CD14-positive monocyte (primary cell): Measurements from ENCODE around the gene RBL1. TPM values are rescaled to one million over a fixed set of nuclear protein-coding genes. Genes with fewer than 3 reads are reported as not detected.

Experiments used
- DNase-seq, 3 donors: peaks; one replicate each; pipeline ENCODE4 v3.0.0-alpha.2; 2011 to 2022
- H2AFZ ChIP-seq: 2 replicates; pipeline ENCODE4 v1.6.0; 2012; ENCODE audit warnings: mild to moderate bottlenecking, low read depth, low read length, inconsistent platforms; ENCODE audit not compliant: insufficient read depth, poor library complexity, severe bottlenecking
- H3K27ac ChIP-seq, 2 donors: 1 replicate in 1 of 2; 2 replicates in 1 of 2; pipeline ENCODE4 v1.5.1; 2012 to 2013; ENCODE audit warnings: low read length in 2 of 2, control low read depth in 1 of 2, inconsistent platforms in 1 of 2, low read depth in 1 of 2, mild to moderate bottlenecking in 1 of 2
- H3K27me3 ChIP-seq, 2 donors: one replicate each; pipeline versions ENCODE4 v1.6.0 to v1.6.1; 2011 to 2013; ENCODE audit warnings: low read length in 2 of 2; ENCODE audit not compliant: control insufficient read depth in 2 of 2, insufficient read depth in 2 of 2
- H3K36me3 ChIP-seq, 2 donors: replicated peaks in 1 of 2; 1 replicate in 1 of 2; 2 replicates in 1 of 2; pipeline versions ENCODE4 v1.5.1 to v1.6.1; 2012 to 2013; ENCODE audit warnings: low read length in 2 of 2, control low read depth in 1 of 2, inconsistent platforms in 1 of 2, mild to moderate bottlenecking in 1 of 2; ENCODE audit not compliant: insufficient read depth in 2 of 2, control insufficient read depth in 1 of 2
- H3K4me1 ChIP-seq, 2 donors: 1 replicate in 1 of 2; 2 replicates in 1 of 2; pipeline versions ENCODE4 v1.5.1 to v1.6.1; 2012 to 2013; ENCODE audit warnings: low read length in 2 of 2, control low read depth in 1 of 2, inconsistent platforms in 1 of 2, mild to moderate bottlenecking in 1 of 2, moderate library complexity in 1 of 2; ENCODE audit not compliant: insufficient read depth in 2 of 2, control insufficient read depth in 1 of 2
- H3K4me2 ChIP-seq: replicated peaks from 2 replicates; pipeline ENCODE3; 2012; ENCODE audit warnings: low read length, moderate library complexity, mild to moderate bottlenecking; ENCODE audit not compliant: poor library complexity, severe bottlenecking; ENCODE audit errors: extremely low read depth
- H3K4me3 ChIP-seq, 3 experiments: fragments of 200-600 bp in 1 of 3; sonication (generic) in 1 of 3; replicated peaks in 1 of 3; 1 replicate in 2 of 3; 2 replicates in 1 of 3; pipeline ENCODE4 v1.5.1; 2011 to 2013; ENCODE audit warnings: low read length in 3 of 3, mild to moderate bottlenecking in 3 of 3, control low read depth in 2 of 3, low read depth in 2 of 3, inconsistent platforms in 1 of 3, moderate library complexity in 1 of 3
- H3K79me2 ChIP-seq: 2 replicates; pipeline ENCODE4 v1.6.0; 2012; ENCODE audit warnings: mild to moderate bottlenecking, control low read depth, inconsistent platforms, low read length, moderate library complexity; ENCODE audit not compliant: insufficient read depth
- H3K9ac ChIP-seq: 2 replicates; pipeline ENCODE4 v1.6.0; 2017; ENCODE audit warnings: low read length, mild to moderate bottlenecking; ENCODE audit not compliant: insufficient read depth, poor library complexity, severe bottlenecking
- H3K9me3 ChIP-seq, 2 donors: replicated peaks in 1 of 2; 1 replicate in 1 of 2; 2 replicates in 1 of 2; pipeline versions ENCODE4 v1.5.1 to v1.6.1; 2012 to 2013; ENCODE audit warnings: low read length in 2 of 2, control low read depth in 1 of 2; ENCODE audit not compliant: control insufficient read depth in 1 of 2, insufficient read depth in 1 of 2
- H4K20me1 ChIP-seq: 2 replicates; pipeline ENCODE4 v1.6.0; 2012; ENCODE audit warnings: mild to moderate bottlenecking, low read length, control low read depth, moderate library complexity; ENCODE audit not compliant: insufficient read depth
- H3K27ac Mint-ChIP-seq, 7 donors: one replicate each; pipeline ENCODE4 v1.8.0; 2020; ENCODE audit warnings: mild to moderate bottlenecking in 7 of 7, mixed read lengths in 7 of 7, moderate library complexity in 6 of 7, inconsistent platforms in 2 of 7
- H3K27me3 Mint-ChIP-seq, 3 donors: one replicate each; pipeline ENCODE4 v1.8.0; 2021 to 2022; ENCODE audit warnings: low read depth in 3 of 3, mild to moderate bottlenecking in 3 of 3, mixed read lengths in 3 of 3, moderate library complexity in 3 of 3, inconsistent platforms in 1 of 3
- H3K36me3 Mint-ChIP-seq, 2 donors: one replicate each; pipeline ENCODE4 v1.8.0; 2020; ENCODE audit warnings: mixed read lengths in 2 of 2, inconsistent platforms in 1 of 2, mild to moderate bottlenecking in 1 of 2
- H3K4me1 Mint-ChIP-seq: one replicate; pipeline ENCODE4 v1.8.0; 2020; ENCODE audit warnings: mild to moderate bottlenecking, mixed read lengths
- H3K4me3 Mint-ChIP-seq, 2 donors: one replicate each; pipeline ENCODE4 v1.8.0; 2020; ENCODE audit warnings: mild to moderate bottlenecking in 2 of 2, mixed read lengths in 2 of 2, moderate library complexity in 1 of 2
- H3K9me3 Mint-ChIP-seq, 7 donors: one replicate each; pipeline ENCODE4 v1.8.0; 2020 to 2022; ENCODE audit warnings: mixed read lengths in 7 of 7, mild to moderate bottlenecking in 6 of 7, moderate library complexity in 6 of 7, inconsistent platforms in 2 of 7
- CTCF ChIP-seq: fragments of 200-600 bp; IDR thresholded peaks from one replicate; pipeline ENCODE4 v1.8.0; 2022; ENCODE audit warnings: antibody characterized with exemption, mild to moderate bottlenecking
- WGBS: methylation state at CpG from one replicate; pipeline ENCODE4 v1.1.5; 2013; ENCODE audit warnings: missing lambda C conversion rate; ENCODE audit not compliant: insufficient coverage; 5-methylcytosine and 5-hydroxymethylcytosine counted together
- intact Hi-C, 2 donors: fragments of 100-400 bp; cut with micrococcal nuclease; formaldehyde crosslinking; loops; one replicate each; pipeline versions ENCODE4 v1.15.0 to v1.15.1; 2023
- polyA plus RNA-seq, 3 donors: library from polyadenylated mRNA; depleted of rRNA in 1 of 3; unstranded in 2 of 3; stranded (reverse) in 1 of 3; fragments of 300-500 nt in 2 of 3; fragments of >200 nt in 1 of 3; fragmentation: Illumina TruSeq in 2 of 3; gene quantifications; 1 replicate in 2 of 3; 2 replicates in 1 of 3; pipeline ENCODE4 v1.2.3, GENCODE V29; 2012 to 2021

The RBL1 gene
- polyA plus RNA-seq, 3 donors, result 1.5 to 3.7 (median 2.4) TPM

- Mint-ChIP-seq H3K9me3 (no peaks in the 10 kb centered on the region), H3K27ac (peak overlapping the region; percentile 44 to 98 (median 82)), H3K27me3 (peaks cover 0 to 2% (median 0%) of the 10 kb centered on the region in 3 donors), H3K4me3 (peak overlapping the region; percentile 92 to 99), H3K36me3 (peaks cover 2 to 9% of the 10 kb centered on the region in 2 donors), H3K4me1 (peaks cover 24% of the 10 kb centered on the region)
- peaks cover 16 to 31% of the 10 kb centered on the region in 2 donors for H3K4me1 ChIP-seq
- peak overlapping the region; percentile 78 for H3K9ac ChIP-seq
- peak in 2 of 3 donors; percentile 7 to 10 for DNase-seq
- H3K36me3 ChIP-seq, result no peaks in the 10 kb centered on the region
- H3K27me3 ChIP-seq, result no peaks in the 10 kb centered on the region
- H4K20me1 ChIP-seq, result no peaks in the 10 kb centered on the region
- no peaks in the 10 kb centered on the region for H3K9me3 ChIP-seq
- no peak for TF ChIP-seq CTCF
- H2AFZ ChIP-seq, result peak overlapping the region; percentile 97
- intact Hi-C loops, result loop anchor here in 1 of 2 donors (5.0 to 10.0 kb wide), 2 partner anchors 80 to 138 kb away; partner anchors contain the start of genes MROH8 and RPN2
- peaks cover 56% of the 10 kb centered on the region for H3K79me2 ChIP-seq
- 0% methylated on average over 14 of the region's 19 CpGs for WGBS
- peak overlapping the region; percentile 23 to 86 for H3K27ac ChIP-seq
- H3K4me2 ChIP-seq, result peak overlapping the region; percentile 97
- H3K4me3 ChIP-seq, result peak overlapping the region; percentile 68 to 87 (median 78)
These were observed 644 bp downstream of the RBL1 start for GRCh38 chr20:37095108-37095598.

- Histone ChIP-seq H3K27me3 (no peaks in the 10 kb centered on the region), H3K4me1 (peaks cover 10 to 22% of the 10 kb centered on the region in 2 donors), H3K9ac (no peak overlapping the region), H3K27ac (peak overlapping the region in 1 of 2 donors; percentile 57), H3K4me2 (no peak overlapping the region), H4K20me1 (no peaks in the 10 kb centered on the region), H3K36me3 (peaks cover 0 to 17% of the 10 kb centered on the region in 2 donors), H3K4me3 (no peak overlapping the region), H2AFZ (no peak overlapping the region), H3K79me2 (peaks cover 100% of the 10 kb centered on the region), H3K9me3 (no peaks in the 10 kb centered on the region)
- WGBS, result no CpG with 5 or more reads among the region's 2 CpGs
- Mint-ChIP-seq H3K4me1 (peaks cover 20% of the 10 kb centered on the region), H3K4me3 (no peak overlapping the region), H3K27ac (peak overlapping the region; percentile 19 to 90 (median 75)), H3K36me3 (peaks cover 9 to 39% of the 10 kb centered on the region in 2 donors), H3K9me3 (peaks cover 0 to 4% (median 0%) of the 10 kb centered on the region in 7 donors), H3K27me3 (peaks cover 0 to 3% (median 2%) of the 10 kb centered on the region in 3 donors)
- DNase-seq, result peak; percentile 17 to 65 (median 53)
- no peak for TF ChIP-seq CTCF
- intact Hi-C loops, result loop anchor here in 1 of 2 donors (10.0 kb wide), 1 partner anchor 84 kb away; the partner anchor contains the start of genes MROH8 and RPN2
These were observed 5.4 kb downstream of the RBL1 start for GRCh38 chr20:37090407-37090806.
